ENCODE measurements around the gene ITGA5.

ITGA5 gene

DNA sequence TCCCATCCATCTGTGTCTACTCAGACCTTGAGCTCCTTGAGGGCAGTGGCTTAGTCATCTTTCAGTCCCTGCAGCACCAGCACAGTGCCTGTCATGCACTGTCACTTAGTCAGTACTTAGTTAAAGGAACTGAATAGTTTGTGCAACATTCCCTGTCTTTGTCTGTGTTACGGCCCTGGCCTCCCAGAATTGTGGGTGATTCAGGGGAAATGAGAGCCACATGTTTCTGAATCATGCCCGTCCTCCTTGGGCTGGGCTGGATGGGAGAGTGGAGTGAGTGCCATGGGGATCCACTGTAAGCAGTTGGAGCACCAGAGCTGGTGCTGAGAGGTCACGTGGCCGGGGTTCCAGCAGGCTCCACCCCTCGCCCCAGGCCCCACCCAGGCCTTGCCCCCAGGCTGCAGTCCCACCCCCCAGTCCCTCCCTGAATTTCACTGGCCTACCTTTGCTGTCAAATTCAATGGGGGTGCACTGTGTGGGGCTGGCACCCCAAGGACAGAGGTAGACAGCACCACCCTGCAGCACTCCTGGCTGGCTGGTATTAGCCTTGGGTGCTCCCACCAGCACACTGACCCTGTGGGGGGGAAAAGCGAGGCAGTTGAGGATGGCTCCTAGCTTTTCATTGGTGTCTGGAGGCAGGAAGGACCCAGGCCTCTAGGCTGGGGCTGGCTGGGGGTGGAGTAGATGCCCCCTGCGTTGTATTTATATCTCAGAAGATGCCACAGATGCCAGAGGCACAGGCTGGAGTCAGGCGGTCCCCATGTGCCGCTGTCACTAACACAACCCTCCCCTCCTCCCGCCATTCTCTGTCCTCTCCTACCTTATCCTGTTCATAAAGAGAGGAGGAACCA is 7.5 kb downstream of the ITGA5 start:
- Histone ChIP-seq H3K27ac (peak overlapping the region; percentile 75), H3K36me3 (ENCODE audit: insufficient read depth, low read length) (peaks cover 42% of the 10 kb centered on the region), H3K4me3 (no peak overlapping the region), H3K9me3 (ENCODE audit: low read depth, low read length) (no peaks in the 10 kb centered on the region), H3K9ac (ENCODE audit: insufficient read length) (no peak overlapping the region)
- TF ChIP-seq POLR2AphosphoS5 (IDR thresholded peaks at IDR 0.05; ENCODE audit: borderline replicate concordance, low read depth, low read length) (no peak), FOXP2 (optimal IDR thresholded peaks at IDR 0.05; ENCODE audit: control extremely low read depth, extremely low read length, insufficient read depth) (no peak)
- DNase-seq (ENCODE audit: low read depth, low spot score): no peak

DNA sequence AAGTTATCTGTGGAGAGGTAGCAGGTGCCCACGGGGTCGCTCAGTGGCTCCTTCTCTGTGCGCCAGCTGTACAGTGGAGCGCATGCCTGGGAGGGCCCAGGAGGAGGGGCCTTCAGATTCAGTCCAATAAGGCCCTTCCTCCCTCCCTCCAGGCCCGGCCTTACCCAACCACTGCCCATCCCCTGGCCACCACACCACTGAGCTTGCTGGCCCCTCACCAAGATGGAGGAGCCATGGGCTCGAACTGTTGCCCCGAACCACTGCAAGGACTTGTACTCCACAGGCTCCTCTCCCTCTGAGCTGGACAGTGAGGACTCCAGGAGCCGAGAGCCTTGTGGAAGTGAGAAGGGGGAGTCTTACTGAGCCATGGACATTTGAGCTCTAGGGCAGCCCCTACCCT is 9.8 kb downstream of the ITGA5 start:
- DNase-seq (ENCODE audit: low read depth, low spot score): no peak
- TF ChIP-seq EZH2 (IDR thresholded peaks at IDR 0.05) (no peak), FOXP2 (optimal IDR thresholded peaks at IDR 0.05; ENCODE audit: control extremely low read depth, extremely low read length, insufficient read depth) (no peak), POLR2AphosphoS5 (IDR thresholded peaks at IDR 0.05; ENCODE audit: borderline replicate concordance, low read depth, low read length) (no peak)
- Histone ChIP-seq H3K36me3 (ENCODE audit: insufficient read depth, low read length) (peaks cover 65% of the 10 kb centered on the region), H3K9me3 (ENCODE audit: low read depth, low read length) (no peaks in the 10 kb centered on the region), H3K9ac (ENCODE audit: insufficient read length) (no peak overlapping the region), H3K27ac (no peak overlapping the region), H3K4me3 (no peak overlapping the region)

DNA sequence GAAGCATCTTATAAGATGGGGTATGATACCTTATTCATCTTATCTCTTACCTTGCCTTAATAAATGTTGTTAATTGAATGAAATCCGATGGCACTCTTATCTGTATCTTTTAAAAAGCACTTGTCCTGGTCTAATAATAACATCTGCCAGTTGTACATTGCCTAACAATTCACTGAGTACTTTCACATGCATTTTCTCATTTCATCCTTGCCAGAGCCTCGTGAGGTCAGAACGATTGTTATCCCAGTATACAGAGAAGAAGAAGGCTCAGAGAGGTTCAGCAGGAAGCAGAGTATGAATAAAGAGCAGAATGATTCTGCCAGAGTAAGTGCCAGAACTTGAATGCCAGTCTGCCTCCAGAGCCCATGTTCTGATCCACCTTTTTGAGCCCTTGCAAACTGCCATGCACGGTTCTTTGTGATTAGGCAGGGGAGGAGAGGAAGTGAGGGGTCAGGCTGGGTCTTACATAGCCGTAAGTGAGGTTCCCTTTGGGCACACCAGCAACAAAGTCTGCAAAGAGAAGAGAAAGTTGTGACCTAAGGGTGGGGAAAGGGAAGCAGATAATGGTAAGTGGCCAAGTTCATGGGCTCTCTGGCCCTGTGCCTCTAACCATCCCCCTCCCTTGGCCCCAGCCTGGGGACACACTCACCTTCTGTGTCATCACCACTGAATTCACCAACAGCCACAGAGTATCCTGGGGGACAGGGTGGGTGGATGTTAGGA is 11.7 kb downstream of the ITGA5 start:
- DNase-seq (ENCODE audit: low read depth, low spot score): no peak
- no peak overlapping the region for H3K4me3 ChIP-seq
- H3K36me3 ChIP-seq (ENCODE audit: insufficient read depth, low read length): peaks cover 84% of the 10 kb centered on the region
- no peaks in the 10 kb centered on the region for H3K9me3 ChIP-seq (ENCODE audit: low read depth, low read length)
- no peak overlapping the region for H3K27ac ChIP-seq
- TF ChIP-seq FOXP2 (optimal IDR thresholded peaks at IDR 0.05; ENCODE audit: control extremely low read depth, extremely low read length, insufficient read depth): no peak
- TF ChIP-seq POLR2AphosphoS5 (IDR thresholded peaks at IDR 0.05; ENCODE audit: borderline replicate concordance, low read depth, low read length): no peak
- TF ChIP-seq EZH2 (IDR thresholded peaks at IDR 0.05): no peak
- H3K9ac ChIP-seq (ENCODE audit: insufficient read length): no peak overlapping the region

DNA sequence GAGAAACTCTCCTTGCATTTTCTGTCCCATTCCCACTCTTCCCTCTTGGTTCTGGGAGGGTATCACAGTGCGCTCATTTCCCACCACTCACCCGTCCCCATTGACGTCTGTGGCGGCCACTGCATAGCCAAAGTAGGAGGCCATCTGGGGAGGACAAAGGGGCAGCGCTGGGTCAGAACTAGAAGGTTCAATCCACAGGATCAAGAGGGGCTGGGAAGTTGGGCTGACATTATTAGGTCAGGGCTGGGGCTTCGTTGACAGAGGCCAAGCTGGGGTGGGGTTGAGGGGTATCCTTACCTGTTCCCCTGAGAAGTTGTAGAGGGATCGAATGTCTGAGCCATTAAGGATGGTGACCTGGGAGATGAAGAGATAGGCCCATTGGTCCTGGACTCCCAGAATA is 13.5 kb downstream of the ITGA5 start:
- no peak for DNase-seq (ENCODE audit: low read depth, low spot score)
- Histone ChIP-seq H3K9ac (ENCODE audit: insufficient read length) (no peak overlapping the region), H3K27ac (no peak overlapping the region), H3K4me3 (no peak overlapping the region), H3K36me3 (ENCODE audit: insufficient read depth, low read length) (peaks cover 88% of the 10 kb centered on the region), H3K9me3 (ENCODE audit: low read depth, low read length) (no peaks in the 10 kb centered on the region)
- TF ChIP-seq EZH2 (IDR thresholded peaks at IDR 0.05) (no peak), POLR2AphosphoS5 (IDR thresholded peaks at IDR 0.05; ENCODE audit: borderline replicate concordance, low read depth, low read length) (no peak), FOXP2 (optimal IDR thresholded peaks at IDR 0.05; ENCODE audit: control extremely low read depth, extremely low read length, insufficient read depth) (no peak)

DNA sequence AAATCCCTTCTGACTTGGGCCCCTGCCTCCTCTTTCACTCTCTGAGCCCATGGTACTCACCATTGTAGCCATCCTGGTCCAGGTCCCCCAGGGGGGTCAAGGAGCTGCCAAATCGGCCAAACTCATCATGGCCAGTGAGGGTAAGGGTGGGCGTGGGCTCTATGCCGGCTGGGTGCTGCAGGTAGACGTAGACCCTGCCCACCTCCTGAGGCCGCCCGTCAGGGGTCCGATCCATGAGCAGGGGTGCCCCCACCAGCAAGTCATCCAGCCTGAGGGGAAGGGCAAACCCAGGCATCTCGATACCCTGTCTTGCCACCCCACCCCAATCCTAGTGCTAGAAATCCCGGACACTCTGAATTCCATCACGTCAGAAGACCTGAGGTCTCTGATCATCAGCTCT is 14.0 kb downstream of the ITGA5 start:
- H3K36me3 ChIP-seq (ENCODE audit: insufficient read depth, low read length): peaks cover 93% of the 10 kb centered on the region

DNA sequence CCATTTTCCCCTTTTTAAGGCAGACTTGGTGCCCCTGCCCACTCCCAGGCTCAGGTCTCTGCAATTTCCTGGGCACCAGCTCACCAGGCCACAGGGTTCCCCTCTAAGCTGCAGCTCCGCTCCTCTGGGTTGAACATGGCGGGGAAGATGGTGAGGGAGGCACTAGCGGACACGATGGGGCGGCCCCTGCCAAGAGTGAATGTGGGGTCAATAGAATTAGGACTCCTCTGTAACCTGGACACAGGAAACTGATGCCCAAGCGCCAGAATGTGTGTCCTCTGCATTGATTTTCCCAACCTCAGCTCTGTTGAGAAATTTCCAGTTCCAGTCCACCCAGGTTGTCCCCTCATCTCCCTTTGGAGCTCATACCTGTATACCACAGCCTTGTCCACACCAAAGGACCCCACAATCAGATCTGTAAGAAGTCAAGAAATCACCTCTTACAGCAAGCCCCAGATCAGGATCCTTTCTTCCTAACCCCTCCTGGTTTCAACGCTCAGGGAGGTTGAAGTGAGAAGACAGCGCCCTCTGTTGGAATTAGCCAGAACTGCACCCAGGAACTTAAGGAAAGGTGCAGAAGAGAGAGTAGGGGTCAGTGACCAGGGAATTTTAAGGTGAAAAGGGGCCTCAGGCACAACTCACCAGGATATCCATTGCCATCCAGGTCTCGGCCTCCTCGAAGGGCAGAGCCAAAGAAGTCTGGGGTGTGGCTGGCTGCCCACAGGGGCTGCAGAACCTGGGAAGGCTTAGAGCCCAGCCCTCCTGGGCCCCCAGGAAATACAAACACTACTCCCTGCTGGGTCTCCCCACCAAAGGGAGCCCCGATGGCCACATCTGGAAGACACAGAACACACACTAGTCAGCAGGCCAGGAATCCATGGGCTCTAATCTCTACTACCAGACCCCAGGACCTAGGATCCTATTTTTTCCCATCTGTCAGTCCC is 14.7 kb downstream of the ITGA5 start:
- no peaks in the 10 kb centered on the region for H3K9me3 ChIP-seq (ENCODE audit: low read depth, low read length)
- peak overlapping the region; percentile 15 for H3K9ac ChIP-seq (ENCODE audit: insufficient read length)
- no peak for TF ChIP-seq EZH2 (IDR thresholded peaks at IDR 0.05)
- H3K27ac ChIP-seq: no peak overlapping the region
- DNase-seq (ENCODE audit: low read depth, low spot score): peak; percentile 44
- H3K4me3 ChIP-seq: no peak overlapping the region
- H3K36me3 ChIP-seq (ENCODE audit: insufficient read depth, low read length): peaks cover 97% of the 10 kb centered on the region

More for the DNA sequence above, 14.0 kb downstream of the ITGA5 start:
- no peak overlapping the region for H3K27ac ChIP-seq
- DNase-seq (ENCODE audit: low read depth, low spot score): no peak
- no peak overlapping the region for H3K9ac ChIP-seq (ENCODE audit: insufficient read length)
- no peak overlapping the region for H3K4me3 ChIP-seq
- TF ChIP-seq EZH2 (IDR thresholded peaks at IDR 0.05) (no peak), FOXP2 (optimal IDR thresholded peaks at IDR 0.05; ENCODE audit: control extremely low read depth, extremely low read length, insufficient read depth) (no peak), POLR2AphosphoS5 (IDR thresholded peaks at IDR 0.05; ENCODE audit: borderline replicate concordance, low read depth, low read length) (no peak)
- no peaks in the 10 kb centered on the region for H3K9me3 ChIP-seq (ENCODE audit: low read depth, low read length)

DNA sequence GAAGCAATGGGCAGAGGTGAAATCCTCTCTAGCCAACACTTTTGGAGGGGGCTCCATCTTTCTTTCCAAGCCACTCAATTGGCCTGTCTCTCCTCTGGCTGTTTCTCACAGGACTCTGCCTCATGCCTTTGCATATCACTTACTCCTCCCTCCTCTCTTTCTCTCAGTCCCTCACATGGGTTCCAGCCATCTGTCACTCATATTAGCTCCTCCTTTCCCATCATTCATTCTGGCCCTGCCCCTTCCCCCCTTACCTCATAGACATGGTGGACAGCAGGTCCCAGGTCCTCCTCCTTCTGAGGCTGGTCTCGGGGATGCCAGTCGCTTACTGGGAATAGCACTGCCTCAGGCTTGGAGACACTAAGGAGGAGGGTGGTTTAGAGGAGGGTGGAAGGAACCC is 17.9 kb downstream of the ITGA5 start:
- peaks cover 100% of the 10 kb centered on the region for H3K36me3 ChIP-seq (ENCODE audit: insufficient read depth, low read length)
- no peak for TF ChIP-seq FOXP2 (optimal IDR thresholded peaks at IDR 0.05; ENCODE audit: control extremely low read depth, extremely low read length, insufficient read depth)
- TF ChIP-seq EZH2 (IDR thresholded peaks at IDR 0.05): no peak
- TF ChIP-seq POLR2AphosphoS5 (IDR thresholded peaks at IDR 0.05; ENCODE audit: borderline replicate concordance, low read depth, low read length): no peak
- no peak overlapping the region for H3K4me3 ChIP-seq
- no peak for DNase-seq (ENCODE audit: low read depth, low spot score)
- no peak overlapping the region for H3K9ac ChIP-seq (ENCODE audit: insufficient read length)
- no peak overlapping the region for H3K27ac ChIP-seq
- no peaks in the 10 kb centered on the region for H3K9me3 ChIP-seq (ENCODE audit: low read depth, low read length)
